Gastrocnemius medialis (tissue), 4 donors: ENCODE results near the gene CHCHD2.

Experiments used
- POLR2A ChIP-seq, 2 donors: fragments of 450-650 bp; IDR thresholded peaks; one replicate each; pipeline ENCODE4 v1.6.1; 2017; ENCODE audit warnings: antibody characterized with exemption in 2 of 2, mild to moderate bottlenecking in 2 of 2, moderate library complexity in 2 of 2
- TF ChIP-seq, protein P1 (sequence below), 5 experiments: fragments of 450-650 bp in 3 of 5; fragments of 200-600 bp in 2 of 5; sonication (generic) in 2 of 5; IDR thresholded peaks in 4 of 5; conservative IDR thresholded peaks in 1 of 5; 1 replicate in 4 of 5; 2 replicates in 1 of 5; pipeline ENCODE4 v1.5.1; 2016 to 2019; ENCODE audit warnings: antibody characterized with exemption in 5 of 5, mild to moderate bottlenecking in 3 of 5, moderate library complexity in 3 of 5

- TF ChIP-seq, protein P1, sequence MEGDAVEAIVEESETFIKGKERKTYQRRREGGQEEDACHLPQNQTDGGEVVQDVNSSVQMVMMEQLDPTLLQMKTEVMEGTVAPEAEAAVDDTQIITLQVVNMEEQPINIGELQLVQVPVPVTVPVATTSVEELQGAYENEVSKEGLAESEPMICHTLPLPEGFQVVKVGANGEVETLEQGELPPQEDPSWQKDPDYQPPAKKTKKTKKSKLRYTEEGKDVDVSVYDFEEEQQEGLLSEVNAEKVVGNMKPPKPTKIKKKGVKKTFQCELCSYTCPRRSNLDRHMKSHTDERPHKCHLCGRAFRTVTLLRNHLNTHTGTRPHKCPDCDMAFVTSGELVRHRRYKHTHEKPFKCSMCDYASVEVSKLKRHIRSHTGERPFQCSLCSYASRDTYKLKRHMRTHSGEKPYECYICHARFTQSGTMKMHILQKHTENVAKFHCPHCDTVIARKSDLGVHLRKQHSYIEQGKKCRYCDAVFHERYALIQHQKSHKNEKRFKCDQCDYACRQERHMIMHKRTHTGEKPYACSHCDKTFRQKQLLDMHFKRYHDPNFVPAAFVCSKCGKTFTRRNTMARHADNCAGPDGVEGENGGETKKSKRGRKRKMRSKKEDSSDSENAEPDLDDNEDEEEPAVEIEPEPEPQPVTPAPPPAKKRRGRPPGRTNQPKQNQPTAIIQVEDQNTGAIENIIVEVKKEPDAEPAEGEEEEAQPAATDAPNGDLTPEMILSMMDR (IDR thresholded peaks at IDR 0.05 in 4 of 5, conservative IDR thresholded peaks at IDR 0.05 in 1 of 5): no peak
- TF ChIP-seq POLR2A (IDR thresholded peaks at IDR 0.05): no peak
These were observed 9.7 kb upstream of the CHCHD2 start, which contains the start of gene NUPR2 for GRCh38 chr7:56115852-56116538.
